GM23338 (cell line): ENCODE data around the gene ADGRF3.

Experiments
- EZH2 ChIP-seq: fragments of 200-600 bp; sonication (generic); IDR thresholded peaks from one replicate; pipeline ENCODE4 v1.8.0; 2017; ENCODE audit warnings: antibody characterized with exemption, mild to moderate bottlenecking, low read depth; ENCODE audit not compliant: unreplicated experiment
- TF ChIP-seq, protein P1 (sequence below), 2 experiments: fragments of 200-600 bp in 1 of 2; sonication (generic) in 1 of 2; conservative IDR thresholded peaks; 2 replicates each; pipeline versions ENCODE4 v1.5.1 to v1.6.1; 2016 to 2017; ENCODE audit warnings: antibody characterized with exemption in 2 of 2, low read depth in 2 of 2, mild to moderate bottlenecking in 2 of 2, moderate library complexity in 1 of 2

DNA sequence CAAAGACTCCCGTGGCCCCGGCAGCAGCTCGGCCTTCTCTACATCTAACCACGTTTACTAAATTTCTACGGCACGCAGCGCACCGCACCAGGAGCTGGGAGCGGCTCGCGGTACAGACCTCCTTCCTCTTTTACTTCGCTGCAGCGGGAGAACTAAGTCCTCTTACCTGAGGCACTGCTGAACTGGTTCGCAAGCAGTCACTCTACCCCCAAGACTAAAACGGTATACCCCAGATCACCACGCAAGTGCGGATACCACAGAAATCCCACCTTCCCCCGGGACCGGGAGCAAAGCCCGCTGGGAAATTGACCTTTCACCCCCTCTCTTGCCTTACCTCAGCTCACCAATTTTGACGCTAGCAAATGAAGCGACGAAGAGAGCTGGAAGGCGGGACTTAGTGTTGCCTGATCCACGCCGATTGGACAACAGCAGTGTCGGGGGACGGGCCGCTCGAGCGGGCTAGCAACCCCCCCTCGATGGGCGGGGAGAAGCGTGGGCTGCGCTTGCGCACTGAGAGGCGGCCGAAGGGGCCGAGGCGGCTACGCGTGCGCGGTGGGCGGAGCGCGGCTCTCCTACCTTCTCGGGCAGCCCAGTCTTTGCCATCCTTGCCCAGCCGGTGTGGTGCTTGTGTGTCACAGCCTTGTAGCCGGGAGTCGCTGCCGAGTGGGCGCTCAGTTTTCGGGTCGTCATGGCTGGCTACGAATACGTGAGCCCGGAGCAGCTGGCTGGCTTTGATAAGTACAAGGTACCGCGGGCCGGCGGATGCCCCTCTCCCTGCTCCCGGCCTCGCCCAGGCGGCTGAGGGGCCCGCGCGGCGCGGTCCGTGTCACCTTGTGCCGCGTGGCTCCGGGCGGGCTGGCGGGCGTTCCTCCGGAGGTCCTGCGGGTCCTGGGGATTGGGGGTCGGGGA lies 790 bp downstream of the ADGRF3 start, which contains the start of gene SELENOI:
- TF ChIP-seq, protein P1, sequence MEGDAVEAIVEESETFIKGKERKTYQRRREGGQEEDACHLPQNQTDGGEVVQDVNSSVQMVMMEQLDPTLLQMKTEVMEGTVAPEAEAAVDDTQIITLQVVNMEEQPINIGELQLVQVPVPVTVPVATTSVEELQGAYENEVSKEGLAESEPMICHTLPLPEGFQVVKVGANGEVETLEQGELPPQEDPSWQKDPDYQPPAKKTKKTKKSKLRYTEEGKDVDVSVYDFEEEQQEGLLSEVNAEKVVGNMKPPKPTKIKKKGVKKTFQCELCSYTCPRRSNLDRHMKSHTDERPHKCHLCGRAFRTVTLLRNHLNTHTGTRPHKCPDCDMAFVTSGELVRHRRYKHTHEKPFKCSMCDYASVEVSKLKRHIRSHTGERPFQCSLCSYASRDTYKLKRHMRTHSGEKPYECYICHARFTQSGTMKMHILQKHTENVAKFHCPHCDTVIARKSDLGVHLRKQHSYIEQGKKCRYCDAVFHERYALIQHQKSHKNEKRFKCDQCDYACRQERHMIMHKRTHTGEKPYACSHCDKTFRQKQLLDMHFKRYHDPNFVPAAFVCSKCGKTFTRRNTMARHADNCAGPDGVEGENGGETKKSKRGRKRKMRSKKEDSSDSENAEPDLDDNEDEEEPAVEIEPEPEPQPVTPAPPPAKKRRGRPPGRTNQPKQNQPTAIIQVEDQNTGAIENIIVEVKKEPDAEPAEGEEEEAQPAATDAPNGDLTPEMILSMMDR (conservative IDR thresholded peaks at IDR 0.05; ENCODE audit: low read depth in 2 of 2), result no peak
- no peak for TF ChIP-seq EZH2
